Activated CD4-positive, alpha-beta memory T cell treated with anti-CD3 and anti-CD28 coated beads for 36 hours (primary cell): ENCODE results near the gene MYL7. TPM values are rescaled to one million over a fixed set of nuclear protein-coding genes. Genes with fewer than 3 reads are reported as not detected.
A peak's percentile ranks its signal among the peaks of the same experiment; 100 is the strongest.

Experiments
- CTCF ChIA-PET: fragments of 350-600 bp; sonication (Branson Sonifier 250); formaldehyde crosslinking; loops from one replicate; lab custom pipeline; 2021; ENCODE audit warnings: antibody characterized with exemption, inconsistent platforms; lab: Charles Lee
- POLR2A ChIA-PET: fragments of 350-600 bp; sonication (Branson Sonifier 250); formaldehyde crosslinking; loops from one replicate; lab custom pipeline; 2021; ENCODE audit warnings: antibody characterized with exemption; lab: Charles Lee
- DNase-seq: peaks from one replicate; pipeline ENCODE4 v3.0.0-alpha.2; 2020
- H3K27ac Mint-ChIP-seq: one replicate; pipeline ENCODE4 v1.8.0; 2021; ENCODE audit warnings: mixed read lengths
- H3K27me3 Mint-ChIP-seq: one replicate; pipeline ENCODE4 v1.8.0; 2021; ENCODE audit warnings: mixed read lengths
- H3K36me3 Mint-ChIP-seq: one replicate; pipeline ENCODE4 v1.8.0; 2021; ENCODE audit warnings: mixed read lengths
- H3K4me1 Mint-ChIP-seq: one replicate; pipeline ENCODE4 v1.8.0; 2021; ENCODE audit warnings: low read depth, mixed read lengths
- H3K4me3 Mint-ChIP-seq: one replicate; pipeline ENCODE4 v1.8.0; 2021; ENCODE audit warnings: mild to moderate bottlenecking, mixed read lengths
- H3K9me3 Mint-ChIP-seq: one replicate; pipeline ENCODE4 v1.8.0; 2021; ENCODE audit warnings: mixed read lengths
- intact Hi-C: fragments of 100-400 bp; cut with micrococcal nuclease; formaldehyde crosslinking; loops from one replicate; pipeline ENCODE4 v1.15.1; 2023
- total RNA-seq, 2 experiments: library from RNA; stranded (reverse); gene quantifications; one replicate each; pipeline ENCODE4 v1.2.3, GENCODE V29; 2021

MYL7 gene
- total RNA-seq, 2 experiments from 2014 or later: not detected

DNA sequence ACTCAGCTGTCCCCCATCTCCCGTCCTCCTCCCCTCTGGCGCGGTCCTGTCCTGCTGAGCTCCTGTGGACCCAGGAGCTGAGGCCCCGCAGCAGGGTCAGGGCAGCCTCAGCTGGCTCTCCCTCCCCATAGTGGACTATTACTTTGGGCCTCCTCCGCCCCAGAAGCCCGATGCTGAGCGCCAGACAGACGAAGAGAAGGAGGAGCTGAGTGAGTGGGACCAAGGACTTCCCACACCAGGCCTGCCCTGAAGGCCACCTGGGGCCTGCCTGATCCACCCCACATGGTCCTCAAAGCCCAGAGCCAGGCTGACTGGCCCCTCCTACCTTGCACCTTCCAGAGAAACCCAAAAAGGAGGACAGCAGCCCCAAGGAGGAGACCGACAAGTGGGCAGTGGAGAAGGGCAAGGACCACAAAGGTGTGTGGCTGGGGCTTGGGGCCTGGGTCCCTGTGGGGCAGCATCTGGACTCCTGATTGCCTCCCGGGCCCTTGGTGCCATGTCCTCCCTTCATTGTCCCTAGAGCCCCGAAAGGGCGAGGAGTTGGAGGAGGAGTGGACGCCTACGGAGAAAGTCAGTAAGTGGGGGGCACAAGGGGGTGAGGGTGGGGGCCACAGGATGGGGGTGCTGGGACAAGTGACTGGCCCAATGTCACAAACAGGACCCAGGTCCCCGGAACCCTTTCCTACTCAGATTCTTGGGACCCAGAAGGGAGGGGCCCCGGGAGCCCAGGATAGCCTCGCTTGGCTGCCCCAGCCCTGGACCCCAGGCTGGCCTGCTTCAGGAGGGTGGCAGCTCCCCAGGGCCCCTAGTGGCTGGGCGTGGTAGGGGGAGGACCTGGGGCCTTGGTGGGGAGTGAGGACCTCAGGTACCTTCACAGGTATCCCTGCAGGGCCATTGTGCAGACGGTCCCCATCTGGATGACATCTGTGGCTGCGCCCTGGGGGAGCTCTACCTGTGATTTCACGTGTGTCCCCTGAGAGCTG, 32.1 kb downstream of the MYL7 start:
- H3K4me1 Mint-ChIP-seq: peaks cover 6% of the 10 kb centered on the region
- ChIA-PET POLR2A (no interaction called here), CTCF (no interaction called here)
- no peak for DNase-seq
- H3K36me3 Mint-ChIP-seq: peaks cover 6% of the 10 kb centered on the region
- intact Hi-C loops: no loop called here
- no peak overlapping the region for H3K4me3 Mint-ChIP-seq
- H3K27me3 Mint-ChIP-seq: peaks cover 9% of the 10 kb centered on the region
- H3K27ac Mint-ChIP-seq: no peak overlapping the region
- no peaks in the 10 kb centered on the region for H3K9me3 Mint-ChIP-seq

DNA sequence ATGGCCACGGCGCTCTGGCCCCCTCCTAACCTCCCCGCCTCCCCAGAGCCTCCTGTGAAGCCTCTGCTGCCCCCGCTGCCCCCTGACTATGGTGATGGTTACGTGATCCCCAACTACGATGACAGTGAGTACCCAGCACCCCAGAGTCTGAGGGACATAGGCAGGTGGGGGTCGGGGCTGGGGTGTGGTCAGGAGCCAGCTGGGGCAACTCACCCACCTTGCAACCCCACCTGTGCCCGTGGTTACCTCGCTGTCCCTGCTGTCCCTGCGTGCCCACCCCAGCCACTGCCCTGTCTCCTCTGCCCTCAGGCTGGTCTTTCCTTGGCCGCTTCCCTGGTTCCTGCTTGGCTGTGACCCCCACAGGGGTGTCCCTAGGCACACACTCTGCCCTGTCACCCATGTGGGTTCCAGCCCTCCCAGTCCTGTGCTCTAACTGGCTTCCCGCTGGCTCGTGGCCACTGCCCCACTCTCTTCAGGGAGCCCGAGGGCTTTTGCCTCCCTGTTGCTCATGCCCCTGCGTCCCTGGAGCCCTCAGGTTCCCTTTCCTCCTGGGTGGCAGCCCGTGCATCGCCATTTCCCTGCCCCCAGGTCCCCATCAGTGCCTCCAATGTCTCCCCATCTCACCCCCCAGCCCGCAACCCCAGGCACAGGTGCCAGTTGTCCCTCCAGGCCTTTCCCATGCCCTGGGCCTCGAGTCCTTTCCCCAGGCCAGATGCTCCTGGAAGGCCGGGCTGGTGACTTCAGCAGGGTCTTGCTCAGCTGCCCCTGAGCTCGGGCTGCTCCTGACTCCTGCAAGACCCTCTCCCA, 33.0 kb downstream of the MYL7 start:
- DNase-seq: no peak
- no peak overlapping the region for H3K4me3 Mint-ChIP-seq
- H3K4me1 Mint-ChIP-seq: peaks cover 8% of the 10 kb centered on the region
- CTCF ChIA-PET: no interaction called here
- H3K36me3 Mint-ChIP-seq: no peaks in the 10 kb centered on the region
- no peaks in the 10 kb centered on the region for H3K9me3 Mint-ChIP-seq
- intact Hi-C loops: no loop called here
- POLR2A ChIA-PET: no interaction called here
- no peak overlapping the region for H3K27ac Mint-ChIP-seq
- H3K27me3 Mint-ChIP-seq: peaks cover 11% of the 10 kb centered on the region

DNA sequence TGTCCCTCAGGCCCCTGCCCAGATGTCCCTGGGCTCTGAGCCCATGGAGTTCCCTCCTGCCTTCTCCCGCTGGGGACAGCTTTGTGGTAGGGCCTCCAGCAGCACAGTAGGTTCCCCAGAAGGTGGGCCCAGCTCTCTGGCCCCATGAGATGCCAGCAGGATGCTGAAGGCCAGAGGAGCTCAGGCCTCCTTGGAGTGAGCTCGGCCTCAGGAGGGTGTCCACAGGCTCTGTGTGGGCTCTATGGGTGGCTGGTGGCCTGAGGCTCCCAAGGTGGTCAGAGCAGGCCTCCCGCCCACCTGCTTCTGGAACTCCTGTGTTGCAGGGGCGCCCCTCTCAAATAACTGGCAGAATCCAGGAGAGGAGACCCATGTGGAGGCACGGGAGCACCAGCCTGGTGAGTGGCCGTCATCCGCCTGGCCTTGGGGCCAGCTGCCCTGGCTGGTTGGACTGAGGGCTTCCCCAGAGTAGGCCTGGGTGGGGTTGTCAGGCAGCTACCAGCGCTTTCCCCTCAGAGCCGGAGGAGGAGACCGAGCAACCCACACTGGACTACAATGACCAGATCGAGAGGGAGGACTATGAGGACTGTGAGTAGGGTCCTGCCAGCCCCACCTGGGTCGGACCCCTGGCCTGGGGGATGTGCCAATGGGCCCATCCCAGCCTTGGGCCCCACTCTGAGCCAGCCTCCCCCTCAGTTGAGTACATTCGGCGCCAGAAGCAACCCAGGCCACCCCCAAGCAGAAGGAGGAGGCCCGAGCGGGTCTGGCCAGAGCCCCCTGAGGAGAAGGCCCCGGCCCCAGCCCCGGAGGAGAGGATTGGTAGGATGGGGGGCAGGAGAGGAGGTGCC, 33.8 kb downstream of the MYL7 start:
- Mint-ChIP-seq H3K36me3 (no peaks in the 10 kb centered on the region), H3K27me3 (peaks cover 11% of the 10 kb centered on the region), H3K4me3 (no peak overlapping the region), H3K9me3 (no peaks in the 10 kb centered on the region), H3K4me1 (peaks cover 8% of the 10 kb centered on the region), H3K27ac (no peak overlapping the region)
- no peak for DNase-seq
- intact Hi-C loops: no loop called here
- ChIA-PET POLR2A (no interaction called here), CTCF (no interaction called here)

DNA sequence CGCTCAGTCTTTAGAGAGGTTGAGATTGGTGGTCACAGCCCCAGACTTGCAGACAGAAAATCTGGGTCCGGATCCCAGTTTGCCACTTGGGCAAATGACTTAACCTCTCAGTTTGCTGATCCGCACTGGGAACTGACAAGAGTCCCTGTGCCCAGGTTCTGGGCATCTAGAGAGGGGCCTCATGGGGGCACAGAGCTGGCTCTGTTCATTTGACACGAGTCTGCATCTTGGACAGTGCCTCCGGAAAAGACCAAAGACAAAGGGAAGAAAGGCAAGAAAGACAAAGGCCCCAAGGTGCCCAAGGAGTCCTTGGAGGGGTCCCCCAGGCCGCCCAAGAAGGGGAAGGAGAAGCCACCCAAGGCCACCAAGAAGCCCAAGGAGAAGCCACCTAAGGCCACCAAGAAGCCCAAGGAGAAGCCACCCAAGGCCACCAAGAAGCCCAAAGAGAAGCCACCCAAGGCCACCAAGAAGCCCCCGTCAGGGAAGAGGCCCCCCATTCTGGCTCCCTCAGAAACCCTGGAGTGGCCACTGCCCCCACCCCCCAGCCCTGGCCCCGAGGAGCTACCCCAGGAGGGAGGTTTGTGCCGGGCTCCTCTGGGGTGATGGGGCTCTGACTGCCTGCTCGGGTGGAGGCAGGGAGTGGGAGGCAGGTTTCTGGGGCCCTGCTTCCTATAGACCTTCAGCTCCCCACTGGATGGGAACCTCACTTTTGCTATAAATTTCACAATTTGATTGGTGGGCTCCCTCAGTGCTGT, 34.6 kb downstream of the MYL7 start:
- H3K27ac Mint-ChIP-seq: no peak overlapping the region
- intact Hi-C loops: no loop called here
- peaks cover 8% of the 10 kb centered on the region for H3K4me1 Mint-ChIP-seq
- CTCF ChIA-PET: no interaction called here
- no peak for DNase-seq
- H3K4me3 Mint-ChIP-seq: no peak overlapping the region
- H3K36me3 Mint-ChIP-seq: no peaks in the 10 kb centered on the region
- H3K27me3 Mint-ChIP-seq: peaks cover 14% of the 10 kb centered on the region
- POLR2A ChIA-PET: no interaction called here
- H3K9me3 Mint-ChIP-seq: no peaks in the 10 kb centered on the region

DNA sequence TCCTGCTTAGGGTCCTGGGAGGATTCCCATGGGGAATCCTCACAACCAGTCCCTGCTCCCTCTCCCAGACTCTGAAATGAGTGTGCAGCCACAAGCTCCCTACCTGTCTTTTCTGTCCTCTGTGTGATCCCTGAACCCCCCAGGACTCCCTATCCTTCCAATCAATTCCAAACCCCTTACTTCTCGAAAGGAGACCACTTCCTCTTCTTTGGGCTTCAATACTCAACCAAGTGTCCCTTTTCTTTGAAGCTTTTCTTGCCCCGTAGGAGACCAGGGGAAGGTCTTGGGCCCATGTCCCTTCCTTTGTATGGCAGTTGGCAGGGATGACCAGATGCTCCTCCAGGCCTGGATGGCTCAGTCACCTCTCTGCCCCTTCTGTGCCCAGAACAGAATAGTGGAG, 35.3 kb downstream of the MYL7 start:
- no peaks in the 10 kb centered on the region for H3K36me3 Mint-ChIP-seq
- no peak overlapping the region for H3K27ac Mint-ChIP-seq
- H3K4me3 Mint-ChIP-seq: peak overlapping the region; percentile 34
- ChIA-PET POLR2A (no interaction called here), CTCF (no interaction called here)
- peaks cover 14% of the 10 kb centered on the region for H3K27me3 Mint-ChIP-seq
- no peak for DNase-seq
- intact Hi-C loops: no loop called here
- H3K9me3 Mint-ChIP-seq: no peaks in the 10 kb centered on the region
- H3K4me1 Mint-ChIP-seq: peaks cover 8% of the 10 kb centered on the region

DNA sequence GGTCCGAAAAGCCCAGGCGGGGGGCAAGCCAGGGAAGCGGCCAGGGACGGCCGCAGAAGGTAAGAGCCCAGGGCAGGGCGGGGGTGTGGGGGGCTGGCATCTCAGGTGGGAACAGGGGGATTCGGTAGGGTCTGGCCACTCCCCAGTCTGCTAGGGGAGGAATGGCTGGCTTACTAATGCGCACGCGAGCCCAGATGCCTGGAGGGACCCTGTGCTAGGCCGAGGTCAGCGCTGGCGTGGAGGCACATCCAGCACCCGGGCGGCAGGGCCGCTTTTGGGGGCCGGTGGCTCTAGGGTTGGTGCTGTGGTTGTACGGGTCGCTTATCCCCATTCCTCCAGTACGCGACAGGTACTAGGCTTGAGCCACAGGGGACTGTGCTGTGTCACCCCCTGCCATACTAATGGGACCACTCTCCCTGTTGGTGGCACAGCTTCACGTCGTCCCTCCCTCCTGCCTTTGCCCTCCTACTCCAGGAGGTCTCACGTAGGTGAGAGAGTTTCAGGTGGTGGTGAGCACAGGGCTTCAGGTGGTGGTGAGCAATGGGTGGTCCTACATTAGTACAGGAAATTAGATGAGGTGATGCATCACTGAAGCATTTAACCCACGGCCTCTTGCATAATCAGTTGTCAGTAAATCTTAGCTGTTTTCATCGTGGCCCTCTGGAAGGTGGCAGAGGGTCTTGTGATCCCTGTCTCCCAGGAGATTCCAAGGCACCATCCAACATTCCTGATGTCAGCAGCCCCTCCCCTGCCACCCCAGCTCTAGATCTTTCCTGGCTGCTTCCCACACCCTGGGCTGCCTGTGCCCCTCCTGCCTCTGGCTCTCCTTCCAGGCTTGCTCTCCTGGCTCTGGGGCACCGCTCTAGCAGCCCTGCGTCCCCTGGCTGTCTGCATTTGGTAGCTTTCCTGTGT, 36.0 kb downstream of the MYL7 start:
- H3K36me3 Mint-ChIP-seq: no peaks in the 10 kb centered on the region
- intact Hi-C loops: no loop called here
- peaks cover 14% of the 10 kb centered on the region for H3K27me3 Mint-ChIP-seq
- no peaks in the 10 kb centered on the region for H3K9me3 Mint-ChIP-seq
- ChIA-PET POLR2A (no interaction called here), CTCF (interaction anchor here (0.8 kb wide), 1 partner anchor 37 kb away, joined by 3 read pairs; no protein-coding TSS in a partner anchor)
- peaks cover 8% of the 10 kb centered on the region for H3K4me1 Mint-ChIP-seq
- H3K27ac Mint-ChIP-seq: no peak overlapping the region
- peak overlapping the region; percentile 60 for H3K4me3 Mint-ChIP-seq
- DNase-seq: no peak

DNA sequence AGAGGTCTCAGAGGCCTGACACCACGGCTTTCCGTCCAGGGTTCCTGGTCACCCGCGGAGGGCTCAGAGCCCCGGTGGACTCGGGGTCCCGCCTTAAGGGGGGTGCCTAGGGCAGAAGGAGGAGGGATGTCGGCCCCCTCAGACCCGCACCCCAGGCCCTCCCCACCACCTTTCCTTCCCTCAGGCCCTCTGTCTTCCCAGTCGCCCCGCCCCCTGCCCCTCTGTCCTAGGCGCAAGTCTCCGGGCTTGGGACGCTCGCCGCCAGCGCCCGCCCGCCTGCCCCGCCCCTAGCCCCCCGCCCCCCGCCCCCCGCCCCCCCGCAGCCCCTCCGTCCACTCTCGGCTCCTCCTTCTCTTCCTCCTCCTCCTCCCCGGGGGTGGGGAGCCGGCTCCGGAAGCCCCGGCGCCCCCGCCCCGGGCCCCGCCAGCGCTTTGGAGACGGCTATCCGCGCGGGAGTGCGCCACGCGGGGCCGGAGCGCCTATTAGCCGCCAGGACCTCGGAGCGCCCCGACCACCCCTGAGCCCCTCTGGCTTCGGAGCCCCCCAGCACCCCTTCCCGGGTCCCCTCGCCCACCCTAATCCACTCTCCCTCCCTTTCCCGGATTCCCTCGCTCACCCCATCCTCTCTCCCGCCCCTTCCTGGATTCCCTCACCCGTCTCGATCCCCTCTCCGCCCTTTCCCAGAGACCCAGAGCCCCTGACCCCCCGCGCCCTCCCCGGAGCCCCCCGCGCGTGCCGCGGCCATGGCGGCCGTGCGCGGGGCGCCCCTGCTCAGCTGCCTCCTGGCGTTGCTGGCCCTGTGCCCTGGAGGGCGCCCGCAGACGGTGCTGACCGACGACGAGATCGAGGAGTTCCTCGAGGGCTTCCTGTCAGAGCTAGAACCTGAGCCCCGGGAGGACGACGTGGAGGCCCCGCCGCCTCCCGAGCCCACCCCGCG, 36.9 kb downstream of the MYL7 start, which contains the start of gene AEBP1:
TSS of gene AEBP1 (plus strand) at position 423 of the 937 bp plus-strand sequence. CDS start at position 744, 321 bp downstream.
- POLR2A ChIA-PET: no interaction called here
- peaks cover 14% of the 10 kb centered on the region for H3K27me3 Mint-ChIP-seq
- intact Hi-C loops: no loop called here
- peak within 1 kb of the TSS; percentile 60 for H3K4me3 Mint-ChIP-seq
- CTCF ChIA-PET: interaction anchor here (0.8 kb wide), 1 partner anchor 36 kb away, joined by 3 read pairs; no protein-coding TSS in a partner anchor
- peaks cover 8% of the 10 kb centered on the region for H3K4me1 Mint-ChIP-seq
- no peaks in the 10 kb centered on the region for H3K36me3 Mint-ChIP-seq
- no peak within 1 kb of the TSS for H3K27ac Mint-ChIP-seq
- peak; percentile 47 for DNase-seq
- no peaks in the 10 kb centered on the region for H3K9me3 Mint-ChIP-seq

DNA sequence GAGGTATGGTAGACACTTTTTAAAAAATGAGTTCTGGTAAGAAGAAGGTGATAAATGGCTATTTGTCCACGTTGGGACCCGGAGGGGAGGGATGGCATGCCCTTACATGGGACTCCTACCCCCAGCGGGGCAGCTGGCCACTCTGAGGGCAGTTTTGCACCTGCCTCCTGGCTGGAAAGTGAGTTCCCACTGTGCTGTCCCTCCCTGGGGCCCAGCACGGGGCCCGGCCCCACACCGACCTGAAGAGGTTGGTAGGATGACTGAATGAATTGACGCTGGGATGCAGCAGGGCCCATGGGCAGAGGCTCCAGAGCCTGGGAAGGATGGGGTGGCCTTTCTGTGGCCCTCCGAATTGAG, 37.6 kb downstream of the MYL7 start:
- H3K4me3 Mint-ChIP-seq: peak overlapping the region; percentile 18
- H3K36me3 Mint-ChIP-seq: no peaks in the 10 kb centered on the region
- ChIA-PET POLR2A (no interaction called here), CTCF (no interaction called here)
- peaks cover 8% of the 10 kb centered on the region for H3K4me1 Mint-ChIP-seq
- H3K27ac Mint-ChIP-seq: no peak overlapping the region
- no peaks in the 10 kb centered on the region for H3K9me3 Mint-ChIP-seq
- peaks cover 14% of the 10 kb centered on the region for H3K27me3 Mint-ChIP-seq
- intact Hi-C loops: no loop called here
- DNase-seq: no peak

DNA sequence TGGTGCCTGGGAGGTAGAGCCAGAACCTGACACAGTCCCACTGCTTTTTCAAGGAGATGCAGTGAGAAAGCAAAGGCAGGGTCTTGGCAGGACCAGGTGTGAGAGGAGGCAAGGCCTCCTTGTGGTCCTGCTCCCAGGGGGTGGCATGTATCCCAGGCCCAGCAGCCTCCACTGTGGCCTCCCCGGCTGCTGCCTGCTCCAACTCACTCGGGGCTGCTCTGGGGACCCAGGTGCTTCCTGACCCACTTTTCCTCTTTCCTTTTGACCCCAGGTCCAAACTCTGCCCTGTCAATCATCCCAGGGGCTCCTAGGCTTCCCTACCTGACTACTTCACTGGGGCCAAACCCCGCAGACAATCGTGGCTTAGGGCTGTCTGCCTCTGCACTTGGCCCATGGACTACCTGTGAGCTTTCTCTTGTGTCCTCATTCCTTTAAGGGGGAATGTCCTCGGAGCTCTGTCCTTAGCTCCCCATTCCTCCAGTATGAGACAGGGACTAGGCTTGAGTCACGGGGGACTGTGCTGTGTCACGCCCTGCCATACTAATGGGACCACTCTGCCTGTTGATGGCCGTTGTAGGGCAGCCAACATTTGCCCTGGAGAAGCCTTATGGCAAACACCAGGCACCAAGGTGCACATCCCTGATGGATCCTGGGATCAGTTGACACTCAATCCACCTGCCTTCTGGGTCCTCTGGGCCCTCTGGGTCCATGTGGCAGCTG, 38.1 kb downstream of the MYL7 start:
- no peak overlapping the region for H3K27ac Mint-ChIP-seq
- DNase-seq: no peak
- H3K9me3 Mint-ChIP-seq: no peaks in the 10 kb centered on the region
- no peaks in the 10 kb centered on the region for H3K36me3 Mint-ChIP-seq
- ChIA-PET CTCF (no interaction called here), POLR2A (no interaction called here)
- peaks cover 14% of the 10 kb centered on the region for H3K27me3 Mint-ChIP-seq
- intact Hi-C loops: no loop called here
- peaks cover 8% of the 10 kb centered on the region for H3K4me1 Mint-ChIP-seq
- peak overlapping the region; percentile 18 for H3K4me3 Mint-ChIP-seq
